Karpas-422 (cell line): ENCODE results near the gene BRINP1. TPM values are rescaled to one million over a fixed set of nuclear protein-coding genes. Genes with fewer than 3 reads are reported as not detected.

Experiments
- DNase-seq: peaks from one replicate; pipeline ENCODE4 v3.0.0-alpha.2; 2015
- H2AFZ ChIP-seq: fragments of 200-600 bp; sonication (generic); 2 replicates; pipeline ENCODE4 v1.6.1; 2014; ENCODE audit warnings: antibody characterized with exemption, low read length, mixed read lengths
- H3K27ac ChIP-seq: fragments of 200-600 bp; sonication (generic); 2 replicates; pipeline ENCODE4 v1.5.1; 2014; ENCODE audit warnings: mild to moderate bottlenecking, low read length, moderate library complexity
- H3K27me3 ChIP-seq: fragments of 200-600 bp; sonication (generic); 2 replicates; pipeline ENCODE4 v1.6.1; 2014; ENCODE audit warnings: low read length, mixed read lengths
- H3K36me3 ChIP-seq: fragments of 200-600 bp; sonication (generic); 2 replicates; pipeline ENCODE4 v1.6.1; 2014; ENCODE audit warnings: low read length, mixed read lengths; ENCODE audit not compliant: insufficient read depth
- H3K4me1 ChIP-seq: fragments of 200-600 bp; sonication (generic); 2 replicates; pipeline ENCODE4 v1.6.1; 2014; ENCODE audit warnings: mild to moderate bottlenecking, low read length, mixed read lengths
- H3K4me2 ChIP-seq: fragments of 200-600 bp; sonication (generic); 2 replicates; pipeline ENCODE4 v1.6.1; 2014; ENCODE audit warnings: low read length, low read depth, mild to moderate bottlenecking; ENCODE audit not compliant: poor library complexity, severe bottlenecking
- H3K4me3 ChIP-seq: fragments of 200-600 bp; sonication (generic); 2 replicates; pipeline ENCODE4 v1.5.1; 2014; ENCODE audit warnings: mild to moderate bottlenecking, antibody characterized with exemption, low read length, mixed read lengths
- H3K79me2 ChIP-seq: fragments of 200-600 bp; sonication (generic); 2 replicates; pipeline ENCODE4 v1.6.1; 2014; ENCODE audit warnings: mild to moderate bottlenecking, low read length, mixed read lengths
- H3K9ac ChIP-seq: fragments of 200-600 bp; sonication (generic); 2 replicates; pipeline ENCODE4 v1.6.0; 2014; ENCODE audit warnings: low read length
- H3K9me2 ChIP-seq: fragments of 200-600 bp; sonication (generic), shearing (Covaris generic); replicated peaks from 2 replicates; pipeline ENCODE4 v1.6.0; 2014; ENCODE audit warnings: mild to moderate bottlenecking, low read length, moderate library complexity; ENCODE audit not compliant: insufficient read depth
- H3K9me3 ChIP-seq: fragments of 300-700, 200-600 bp; sonication (generic); 2 replicates; pipeline ENCODE4 v1.6.1; 2014; ENCODE audit warnings: low read length, mixed read lengths
- H4K20me1 ChIP-seq: fragments of 200-600 bp; sonication (generic); 2 replicates; pipeline ENCODE4 v1.6.1; 2014; ENCODE audit warnings: mild to moderate bottlenecking, antibody characterized with exemption, low read length, low read depth; ENCODE audit not compliant: insufficient read depth
- total RNA-seq: library from RNA; depleted of rRNA; stranded (reverse); fragments of >200 nt; shearing (Covaris generic); gene quantifications from 2 replicates; pipeline ENCODE4 v1.2.3, GENCODE V29; 2014; ENCODE audit warnings: low replicate concordance

The BRINP1 gene
- total RNA-seq, 1 experiment from 2014 or later = not detected

GRCh38 chr9:119224431-119224830, 144.8 kb downstream of the BRINP1 start:
- H3K27ac ChIP-seq = no peak overlapping the region
- no peak overlapping the region for H3K9ac ChIP-seq
- H3K9me2 ChIP-seq = no peaks in the 10 kb centered on the region
- H2AFZ ChIP-seq = no peak overlapping the region
- H3K9me3 ChIP-seq = no peaks in the 10 kb centered on the region; the same call in 1 of the 2 replicates
- no peaks in the 10 kb centered on the region for H3K27me3 ChIP-seq
- no peaks in the 10 kb centered on the region for H3K79me2 ChIP-seq
- H4K20me1 ChIP-seq = no peaks in the 10 kb centered on the region
- H3K4me2 ChIP-seq = no peak overlapping the region
- H3K4me3 ChIP-seq = no peak overlapping the region
- no peaks in the 10 kb centered on the region for H3K4me1 ChIP-seq
- no peaks in the 10 kb centered on the region for H3K36me3 ChIP-seq
- DNase-seq = no peak

- Histone ChIP-seq H3K9me3 (peaks cover 7% of the 10 kb centered on the region; the same call in 1 of the 2 replicates), H3K27ac (no peak overlapping the region)
These were observed 148.0 kb downstream of the BRINP1 start for GRCh38 chr9:119221276-119221675.

GRCh38 chr9:119218293-119218692, 150.9 kb downstream of the BRINP1 start:
- Histone ChIP-seq H3K4me2 (no peak overlapping the region), H3K27ac (no peak overlapping the region), H3K79me2 (no peaks in the 10 kb centered on the region), H3K9ac (no peak overlapping the region), H3K36me3 (no peaks in the 10 kb centered on the region), H3K9me3 (peaks cover 7% of the 10 kb centered on the region; the same call in 1 of the 2 replicates), H2AFZ (no peak overlapping the region), H3K9me2 (no peaks in the 10 kb centered on the region), H4K20me1 (no peaks in the 10 kb centered on the region), H3K4me3 (no peak overlapping the region), H3K4me1 (no peaks in the 10 kb centered on the region), H3K27me3 (no peaks in the 10 kb centered on the region)
- no peak for DNase-seq

More at GRCh38 chr9:119221276-119221675, 148.0 kb downstream of the BRINP1 start:
- Histone ChIP-seq H3K4me3 (no peak overlapping the region), H3K4me1 (no peaks in the 10 kb centered on the region), H3K9me2 (no peaks in the 10 kb centered on the region), H3K36me3 (no peaks in the 10 kb centered on the region), H3K79me2 (no peaks in the 10 kb centered on the region), H3K27me3 (no peaks in the 10 kb centered on the region), H3K4me2 (no peak overlapping the region), H3K9ac (no peak overlapping the region), H2AFZ (no peak overlapping the region), H4K20me1 (no peaks in the 10 kb centered on the region)
- no peak for DNase-seq

- Histone ChIP-seq H4K20me1 (no peaks in the 10 kb centered on the region), H3K9ac (no peak overlapping the region), H3K4me3 (no peak overlapping the region), H3K4me2 (no peak overlapping the region), H3K4me1 (no peaks in the 10 kb centered on the region), H3K9me3 (peaks cover 10% of the 10 kb centered on the region), H3K79me2 (no peaks in the 10 kb centered on the region), H2AFZ (no peak overlapping the region), H3K9me2 (no peaks in the 10 kb centered on the region), H3K27ac (no peak overlapping the region), H3K36me3 (no peaks in the 10 kb centered on the region), H3K27me3 (no peaks in the 10 kb centered on the region)
- no peak for DNase-seq
These were observed 152.4 kb downstream of the BRINP1 start for GRCh38 chr9:119216651-119217331.

GRCh38 chr9:119215651-119216050, 153.6 kb downstream of the BRINP1 start:
- no peaks in the 10 kb centered on the region for H3K79me2 ChIP-seq
- no peaks in the 10 kb centered on the region for H4K20me1 ChIP-seq
- no peaks in the 10 kb centered on the region for H3K27me3 ChIP-seq
- no peak for DNase-seq
- no peaks in the 10 kb centered on the region for H3K36me3 ChIP-seq
- no peak overlapping the region for H3K9ac ChIP-seq
- peaks cover 10% of the 10 kb centered on the region for H3K9me3 ChIP-seq
- no peak overlapping the region for H3K27ac ChIP-seq
- no peak overlapping the region for H3K4me2 ChIP-seq
- no peak overlapping the region for H2AFZ ChIP-seq
- no peaks in the 10 kb centered on the region for H3K4me1 ChIP-seq
- no peak overlapping the region for H3K4me3 ChIP-seq
- no peaks in the 10 kb centered on the region for H3K9me2 ChIP-seq

- H3K4me2 ChIP-seq = no peak overlapping the region
- H3K9ac ChIP-seq = no peak overlapping the region
- peaks cover 6% of the 10 kb centered on the region; the same call in 1 of the 2 replicates for H3K9me3 ChIP-seq
- H3K4me3 ChIP-seq = no peak overlapping the region
- H3K9me2 ChIP-seq = no peaks in the 10 kb centered on the region
- DNase-seq = no peak
- H4K20me1 ChIP-seq = no peaks in the 10 kb centered on the region
- no peak overlapping the region for H2AFZ ChIP-seq
- no peaks in the 10 kb centered on the region for H3K79me2 ChIP-seq
- H3K4me1 ChIP-seq = no peaks in the 10 kb centered on the region
- H3K27me3 ChIP-seq = no peaks in the 10 kb centered on the region
- H3K27ac ChIP-seq = no peak overlapping the region
- H3K36me3 ChIP-seq = no peaks in the 10 kb centered on the region
These were observed 155.8 kb downstream of the BRINP1 start for GRCh38 chr9:119213471-119213870.

- Histone ChIP-seq H3K4me3 (no peak overlapping the region), H3K27ac (no peak overlapping the region), H3K4me2 (no peak overlapping the region), H3K27me3 (no peaks in the 10 kb centered on the region), H3K9me2 (no peaks in the 10 kb centered on the region), H3K9me3 (no peaks in the 10 kb centered on the region; the same call in 1 of the 2 replicates), H3K79me2 (no peaks in the 10 kb centered on the region), H2AFZ (no peak overlapping the region), H3K4me1 (no peaks in the 10 kb centered on the region), H4K20me1 (no peaks in the 10 kb centered on the region), H3K9ac (no peak overlapping the region), H3K36me3 (no peaks in the 10 kb centered on the region)
- DNase-seq = no peak
These were observed 171.2 kb downstream of the BRINP1 start for GRCh38 chr9:119197893-119198607.

- no peak overlapping the region for H3K4me2 ChIP-seq
- no peak overlapping the region for H3K9ac ChIP-seq
- H3K27me3 ChIP-seq = no peaks in the 10 kb centered on the region
- H3K9me3 ChIP-seq = no peaks in the 10 kb centered on the region; the same call in 1 of the 2 replicates
- H3K4me1 ChIP-seq = no peaks in the 10 kb centered on the region
- no peak overlapping the region for H3K4me3 ChIP-seq
- no peak for DNase-seq
- no peaks in the 10 kb centered on the region for H3K36me3 ChIP-seq
- H3K27ac ChIP-seq = no peak overlapping the region
- no peaks in the 10 kb centered on the region for H3K9me2 ChIP-seq
- H4K20me1 ChIP-seq = no peaks in the 10 kb centered on the region
- H3K79me2 ChIP-seq = no peaks in the 10 kb centered on the region
- no peak overlapping the region for H2AFZ ChIP-seq
These were observed 173.7 kb downstream of the BRINP1 start for GRCh38 chr9:119195521-119195920.
